SK-N-MC (cell line): ENCODE results near the gene SLC25A45.

ENCODE experiments used
- EZH2 ChIP-seq: fragments of 200-600 bp; sonication (generic); IDR thresholded peaks from one replicate; pipeline ENCODE4 v1.6.1; 2017; ENCODE audit warnings: antibody characterized with exemption
- FOXP2 ChIP-seq: optimal IDR thresholded peaks from 2 replicates; pipeline ENCODE3; 2011; ENCODE audit warnings: mild to moderate bottlenecking, moderate library complexity; ENCODE audit not compliant: insufficient read depth; ENCODE audit errors: extremely low read length, control extremely low read depth
- POLR2AphosphoS5 ChIP-seq: IDR thresholded peaks from 2 replicates; pipeline ENCODE4 v1.6.1; 2012; ENCODE audit warnings: mild to moderate bottlenecking, low read depth, low read length, borderline replicate concordance

DNA sequence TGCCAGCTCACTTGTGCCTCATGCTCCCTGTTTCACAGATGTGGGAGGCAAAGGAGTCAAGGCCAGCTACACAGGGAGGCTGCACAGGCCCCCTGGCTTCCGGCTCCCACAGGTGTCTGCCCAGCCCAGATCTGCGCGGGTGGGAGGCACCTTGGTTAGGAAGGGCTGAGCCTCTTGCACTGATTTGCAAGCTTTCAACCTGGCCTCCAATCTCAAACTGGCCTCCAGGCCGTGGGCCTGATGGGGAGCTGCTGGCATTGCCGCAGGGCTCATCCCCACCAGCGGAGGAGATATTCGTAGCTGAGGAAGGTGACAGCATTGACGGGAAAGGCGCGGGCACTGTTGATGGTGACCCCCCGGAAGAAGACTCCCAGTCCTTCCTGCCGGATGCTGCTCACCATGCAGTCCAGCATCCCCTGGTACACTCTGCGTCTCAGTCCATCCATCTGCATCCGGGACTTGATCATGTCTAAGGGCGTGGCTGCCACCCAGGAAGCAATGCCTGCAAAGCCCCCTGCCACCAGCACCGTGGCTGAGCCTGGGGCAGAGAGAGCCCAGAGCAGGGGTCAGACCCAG lies 6.2 kb downstream of the SLC25A45 start:
- no peak for TF ChIP-seq POLR2AphosphoS5
- no peak for TF ChIP-seq EZH2
- no peak for TF ChIP-seq FOXP2
